T-cell (primary cell): ENCODE data around the gene MINDY4B. TPM values are rescaled to one million over a fixed set of nuclear protein-coding genes. Genes with fewer than 3 reads are reported as not detected.

Experiments used
- total RNA-seq, 35 experiments: library from RNA in 6 of 35; stranded (reverse) in 6 of 35; fragments of 120-200 nt in 1 of 35; gene quantifications; one replicate each; pipeline versions ENCODE4 v1.2.1 to v1.2.4 and lab custom pipeline; 2013 to 2026

The MINDY4B gene
- total RNA-seq, 5 donors from 2014 or later (not counting 1 experiment from before 2014, with no cell fraction given), result not detected

Other genes with a start within 250 kb of the MINDY4B start
- gene ERICH6, start 201.5 kb downstream of the MINDY4B start, total RNA-seq, result under 1 TPM in 3 of 5 donors, not detected in 2; 0.26 to 0.39 (median 0.28) TPM
- gene SIAH2, start 142.3 kb downstream of the MINDY4B start, total RNA-seq, result 10 to 100 TPM; 24.5 to 40.3 (median 26.4) TPM
- not detected for gene CLRN1, start 67.3 kb upstream of the MINDY4B start, total RNA-seq
- gene MED12L, start 180.2 kb upstream of the MINDY4B start, total RNA-seq, result 1 to 10 TPM in 2 of 5 donors, under 1 TPM in 3; 0.55 to 2.1 (median 0.66) TPM